SK-N-SH (cell line): Measurements from ENCODE around the gene ZBED5. TPM values are rescaled to one million over a fixed set of nuclear protein-coding genes. Genes with fewer than 3 reads are reported as not detected.

Experiments
- CTCF ChIA-PET: fragments of 300-600, 350-600 bp; formaldehyde crosslinking; extraction: SDS; loops from one replicate; lab custom pipeline; 2021; lab: Yijun Ruan, JAX
- POLR2A ChIA-PET: fragments of 350-600 bp; sonication (Branson Sonifier 250); formaldehyde crosslinking; extraction: SDS; loops from one replicate; lab custom pipeline; 2020; ENCODE audit warnings: antibody characterized with exemption, inconsistent platforms; lab: Yijun Ruan, JAX
- DNase-seq: peaks from one replicate; pipeline ENCODE4 v3.0.0; 2012
- H2AFZ ChIP-seq: fragments of 200-600 bp; sonication (generic); 2 replicates; pipeline ENCODE4 v1.8.1; 2016; ENCODE audit warnings: antibody characterized with exemption, mild to moderate bottlenecking, low read depth
- H3F3A ChIP-seq: fragments of 200-600 bp; sonication (generic); replicated peaks from 2 replicates; pipeline ENCODE3; 2016; ENCODE audit warnings: antibody characterized with exemption, mild to moderate bottlenecking; ENCODE audit not compliant: insufficient read depth
- H3K27ac ChIP-seq, 2 experiments: fragments of 200-500 bp in 1 of 2; fragments of 200-600 bp in 1 of 2; sonication (Bioruptor generic) in 1 of 2; sonication (generic), shearing (Covaris generic) in 1 of 2; 2 replicates each; pipeline versions ENCODE4 v1.5.1 to v1.6.1; 2014 to 2016; ENCODE audit warnings: low read depth in 2 of 2, inconsistent platforms in 1 of 2, low read length in 1 of 2, mild to moderate bottlenecking in 1 of 2, mixed read lengths in 1 of 2
- H3K27me3 ChIP-seq: fragments of 200-600 bp; sonication (generic), shearing (Covaris generic); 2 replicates; pipeline ENCODE4 v1.6.1; 2016; ENCODE audit warnings: mixed run types; ENCODE audit not compliant: insufficient read depth
- H3K36me3 ChIP-seq, 2 experiments: fragments of 200-500 bp in 1 of 2; fragments of 200-600 bp in 1 of 2; sonication (Bioruptor generic) in 1 of 2; sonication (generic) in 1 of 2; replicated peaks in 1 of 2; 2 replicates each; pipeline versions ENCODE3 to v1.5.1; 2014 to 2016; ENCODE audit warnings: low read length in 1 of 2, mild to moderate bottlenecking in 1 of 2; ENCODE audit not compliant: insufficient read depth in 2 of 2, control insufficient read depth in 1 of 2
- H3K4me1 ChIP-seq, 2 experiments: fragments of 200-500 bp in 1 of 2; fragments of 200-600 bp in 1 of 2; sonication (Bioruptor generic) in 1 of 2; sonication (generic), shearing (Covaris generic) in 1 of 2; 2 replicates each; pipeline versions ENCODE4 v1.5.1 to v1.6.1; 2014 to 2016; ENCODE audit warnings: low read depth in 1 of 2, low read length in 1 of 2, mixed run types in 1 of 2; ENCODE audit not compliant: insufficient read depth in 2 of 2, control insufficient read depth in 1 of 2
- H3K4me2 ChIP-seq: fragments of 200-600 bp; sonication (generic), shearing (Covaris generic); 2 replicates; pipeline ENCODE4 v1.6.1; 2017; ENCODE audit warnings: mixed run types
- H3K4me3 ChIP-seq, 2 experiments: fragments of 200-500 bp in 1 of 2; fragments of 200-600 bp in 1 of 2; sonication (Bioruptor generic) in 1 of 2; sonication (generic), shearing (Covaris generic) in 1 of 2; 2 replicates each; pipeline versions ENCODE4 v1.5.1 to v1.8.1; 2014 to 2016; ENCODE audit warnings: low read depth in 2 of 2, inconsistent platforms in 1 of 2, low read length in 1 of 2, mild to moderate bottlenecking in 1 of 2, mixed read lengths in 1 of 2, moderate library complexity in 1 of 2
- H3K79me2 ChIP-seq: fragments of 200-600 bp; sonication (generic); 2 replicates; pipeline ENCODE4 v1.8.1; 2017; ENCODE audit warnings: mild to moderate bottlenecking; ENCODE audit not compliant: insufficient read depth
- H3K9ac ChIP-seq: fragments of 200-600 bp; sonication (generic); 2 replicates; pipeline ENCODE4 v1.6.1; 2017; ENCODE audit warnings: mixed run types
- H3K9me2 ChIP-seq: fragments of 200-600 bp; sonication (generic); 2 replicates; pipeline ENCODE4 v1.6.1; 2017; ENCODE audit warnings: mixed run types
- H3K9me3 ChIP-seq: fragments of 200-600 bp; sonication (generic); 2 replicates; pipeline ENCODE4 v1.6.1; 2017; ENCODE audit warnings: mixed run types, mild to moderate bottlenecking, moderate library complexity
- H4K20me1 ChIP-seq: fragments of 200-600 bp; sonication (generic); 2 replicates; pipeline ENCODE4 v1.6.1; 2017; ENCODE audit warnings: mild to moderate bottlenecking, mixed run types; ENCODE audit not compliant: insufficient read depth
- CHD2 ChIP-seq: fragments of 150-350 bp; IDR thresholded peaks from 2 replicates; pipeline ENCODE4 v1.6.1; 2018; ENCODE audit warnings: low read length; ENCODE audit not compliant: partially characterized antibody
- CTCF ChIP-seq: fragments of 200-600 bp; sonication (generic); IDR thresholded peaks from 2 replicates; pipeline ENCODE4 v1.6.1; 2017; ENCODE audit warnings: antibody characterized with exemption, mild to moderate bottlenecking, moderate library complexity
- ELF1 ChIP-seq: IDR thresholded peaks from 2 replicates; pipeline ENCODE4 v1.4.0; 2012
- FOSL2 ChIP-seq: IDR thresholded peaks from 2 replicates; pipeline ENCODE4 v1.4.0; 2012; ENCODE audit warnings: low read depth, mild to moderate bottlenecking, moderate library complexity, borderline replicate concordance
- FOXJ3 ChIP-seq: sonication (generic); formaldehyde crosslinking; IDR thresholded peaks from 2 replicates; pipeline ENCODE4 v1.5.1; 2020; ENCODE audit warnings: mild to moderate bottlenecking, missing genetic modification reagents
- FOXM1 ChIP-seq: IDR thresholded peaks from 2 replicates; pipeline ENCODE4 v1.4.0; 2012; ENCODE audit warnings: low read depth, mild to moderate bottlenecking
- MEF2A ChIP-seq: IDR thresholded peaks from 2 replicates; pipeline ENCODE4 v1.4.0; 2012; ENCODE audit warnings: low read depth, borderline replicate concordance
- MXI1 ChIP-seq: IDR thresholded peaks from 2 replicates; pipeline ENCODE4 v1.6.1; 2012; ENCODE audit warnings: mild to moderate bottlenecking, low read depth, low read length, improper control_type of control experiment
- RAD21 ChIP-seq: IDR thresholded peaks from 2 replicates; pipeline ENCODE4 v1.6.1; 2012; ENCODE audit warnings: mild to moderate bottlenecking, low read length
- SIN3A ChIP-seq: IDR thresholded peaks from 2 replicates; pipeline ENCODE4 v1.6.1; 2012; ENCODE audit warnings: low read depth, mild to moderate bottlenecking, low read length, moderate library complexity, borderline replicate concordance
- TCF12 ChIP-seq: IDR thresholded peaks from 2 replicates; pipeline ENCODE4 v1.4.0; 2012
- WGBS: methylation state at CpG from one replicate; pipeline ENCODE4 v1.1.6; 2017; ENCODE audit warnings: low lambda C conversion rate; 5-methylcytosine and 5-hydroxymethylcytosine counted together
- polyA plus RNA-seq, 3 experiments: library from polyadenylated mRNA; depleted of rRNA; stranded (reverse); fragments of >200 nt; gene quantifications; 2 replicates each; pipeline ENCODE4 v1.2.3, GENCODE V29; 2012
- TF ChIP-seq, protein P1 (sequence below): IDR thresholded peaks from 2 replicates; pipeline ENCODE4 v1.4.0; 2012; ENCODE audit warnings: low read depth
- TF ChIP-seq, protein P2 (sequence below): IDR thresholded peaks from 2 replicates; pipeline ENCODE4 v1.4.0; 2012; ENCODE audit warnings: low read depth, borderline replicate concordance
- TF ChIP-seq, protein P3 (sequence below): IDR thresholded peaks from 2 replicates; pipeline ENCODE4 v1.6.1; 2012; ENCODE audit warnings: mild to moderate bottlenecking, low read depth, low read length, moderate library complexity

Gene ZBED5
- polyA plus RNA-seq, 1 of the 3 experiments (the other 2 are of a cell fraction): 23.5 TPM

GRCh38 chr11:10858439-10859325 is 829 bp upstream of the ZBED5 start:
- no peaks in the 10 kb centered on the region for H3K9me3 ChIP-seq
- peak overlapping the region; percentile 77 to 99 for H3K4me3 ChIP-seq
- no peaks in the 10 kb centered on the region for H4K20me1 ChIP-seq
- H3F3A ChIP-seq: peaks cover 16% of the 10 kb centered on the region
- peak overlapping the region; percentile 57 for H2AFZ ChIP-seq
- H3K27me3 ChIP-seq: no peaks in the 10 kb centered on the region
- peak; percentile 64 for DNase-seq
- 3% methylated on average over 25 of the region's 46 CpGs for WGBS
- ChIA-PET CTCF (interaction anchor here (0.9 to 2.2 kb wide), 9 partner anchors 11 to 87 kb away, joined by 3 to 17 read pairs (median 4); no protein-coding TSS in a partner anchor), POLR2A (interaction anchor here (0.8 to 4.5 kb wide), 12 partner anchors 11 to 705 kb away, joined by 3 to 84 read pairs (median 4); partner anchors contain the start of gene EIF4G2)
- H3K9ac ChIP-seq: peak overlapping the region; percentile 89
- H3K27ac ChIP-seq: peak overlapping the region; percentile 97 to 100
- H3K36me3 ChIP-seq: peaks cover 23 to 24% of the 10 kb centered on the region in 2 experiments
- H3K4me1 ChIP-seq: peaks cover 0 to 11% of the 10 kb centered on the region in 2 experiments; a peak in 2 of 4 replicates
- H3K4me2 ChIP-seq: peak overlapping the region; percentile 75
- 0 out of 2 replicates have a peak, but pooled peaks have one; percentile 15 for TF ChIP-seq MXI1
- TF ChIP-seq, protein P1, sequence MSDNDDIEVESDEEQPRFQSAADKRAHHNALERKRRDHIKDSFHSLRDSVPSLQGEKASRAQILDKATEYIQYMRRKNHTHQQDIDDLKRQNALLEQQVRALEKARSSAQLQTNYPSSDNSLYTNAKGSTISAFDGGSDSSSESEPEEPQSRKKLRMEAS: peak; percentile 10; the same call in 1 of the 2 replicates
- no peak for TF ChIP-seq CHD2
- TF ChIP-seq FOSL2: 0 out of 2 replicates have a peak, but pooled peaks have one; percentile 47
- TF ChIP-seq ELF1: no peak
- TF ChIP-seq MEF2A: no peak
- peaks cover 63% of the 10 kb centered on the region for H3K79me2 ChIP-seq
- no peaks in the 10 kb centered on the region for H3K9me2 ChIP-seq

DNA sequence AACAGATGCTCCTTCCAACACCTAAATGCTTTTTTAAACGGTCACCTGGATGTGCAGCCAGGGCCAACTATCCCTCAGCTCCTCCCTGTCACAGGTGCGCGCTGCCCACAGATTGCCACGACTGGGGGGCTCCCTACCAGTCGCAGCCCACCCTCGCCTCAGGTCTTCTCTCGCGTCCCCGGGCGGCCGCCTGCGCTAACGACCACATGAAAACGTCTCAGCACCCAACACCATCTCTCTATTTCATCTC is 469 bp downstream of the ZBED5 start:
- Histone ChIP-seq H3F3A (peaks cover 19% of the 10 kb centered on the region), H4K20me1 (no peaks in the 10 kb centered on the region), H3K4me1 (peaks cover 0 to 11% of the 10 kb centered on the region in 2 experiments; a peak in 2 of 4 replicates), H3K9me2 (no peaks in the 10 kb centered on the region), H3K9ac (peak overlapping the region; percentile 89), H3K36me3 (peaks cover 36 to 37% of the 10 kb centered on the region in 2 experiments), H3K9me3 (no peaks in the 10 kb centered on the region), H3K27me3 (no peaks in the 10 kb centered on the region), H3K4me2 (peak overlapping the region; percentile 75), H3K27ac (peak overlapping the region; percentile 97 to 100), H2AFZ (peak overlapping the region; percentile 39), H3K79me2 (peaks cover 74% of the 10 kb centered on the region), H3K4me3 (peak overlapping the region; percentile 77 to 99)
- no peak for DNase-seq
- POLR2A ChIA-PET: interaction anchor here (0.6 to 4.5 kb wide), 15 partner anchors 9 to 1122 kb away, joined by 3 to 84 read pairs (median 4); partner anchors contain the start of gene EIF4G2
- under 1% methylated on average over 14 of the region's 14 CpGs for WGBS
- TF ChIP-seq TCF12 (no peak), SIN3A (no peak; the same call in 1 of the 2 replicates), FOXJ3 (CRISPR knock-in tag) (0 out of 2 replicates have a peak, but pooled peaks have one; percentile 5), RAD21 (no peak), CTCF (no peak), FOXM1 (no peak)
- TF ChIP-seq, protein P2, sequence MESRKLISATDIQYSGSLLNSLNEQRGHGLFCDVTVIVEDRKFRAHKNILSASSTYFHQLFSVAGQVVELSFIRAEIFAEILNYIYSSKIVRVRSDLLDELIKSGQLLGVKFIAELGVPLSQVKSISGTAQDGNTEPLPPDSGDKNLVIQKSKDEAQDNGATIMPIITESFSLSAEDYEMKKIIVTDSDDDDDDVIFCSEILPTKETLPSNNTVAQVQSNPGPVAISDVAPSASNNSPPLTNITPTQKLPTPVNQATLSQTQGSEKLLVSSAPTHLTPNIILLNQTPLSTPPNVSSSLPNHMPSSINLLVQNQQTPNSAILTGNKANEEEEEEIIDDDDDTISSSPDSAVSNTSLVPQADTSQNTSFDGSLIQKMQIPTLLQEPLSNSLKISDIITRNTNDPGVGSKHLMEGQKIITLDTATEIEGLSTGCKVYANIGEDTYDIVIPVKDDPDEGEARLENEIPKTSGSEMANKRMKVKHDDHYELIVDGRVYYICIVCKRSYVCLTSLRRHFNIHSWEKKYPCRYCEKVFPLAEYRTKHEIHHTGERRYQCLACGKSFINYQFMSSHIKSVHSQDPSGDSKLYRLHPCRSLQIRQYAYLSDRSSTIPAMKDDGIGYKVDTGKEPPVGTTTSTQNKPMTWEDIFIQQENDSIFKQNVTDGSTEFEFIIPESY: no peak
- TF ChIP-seq, protein P3, sequence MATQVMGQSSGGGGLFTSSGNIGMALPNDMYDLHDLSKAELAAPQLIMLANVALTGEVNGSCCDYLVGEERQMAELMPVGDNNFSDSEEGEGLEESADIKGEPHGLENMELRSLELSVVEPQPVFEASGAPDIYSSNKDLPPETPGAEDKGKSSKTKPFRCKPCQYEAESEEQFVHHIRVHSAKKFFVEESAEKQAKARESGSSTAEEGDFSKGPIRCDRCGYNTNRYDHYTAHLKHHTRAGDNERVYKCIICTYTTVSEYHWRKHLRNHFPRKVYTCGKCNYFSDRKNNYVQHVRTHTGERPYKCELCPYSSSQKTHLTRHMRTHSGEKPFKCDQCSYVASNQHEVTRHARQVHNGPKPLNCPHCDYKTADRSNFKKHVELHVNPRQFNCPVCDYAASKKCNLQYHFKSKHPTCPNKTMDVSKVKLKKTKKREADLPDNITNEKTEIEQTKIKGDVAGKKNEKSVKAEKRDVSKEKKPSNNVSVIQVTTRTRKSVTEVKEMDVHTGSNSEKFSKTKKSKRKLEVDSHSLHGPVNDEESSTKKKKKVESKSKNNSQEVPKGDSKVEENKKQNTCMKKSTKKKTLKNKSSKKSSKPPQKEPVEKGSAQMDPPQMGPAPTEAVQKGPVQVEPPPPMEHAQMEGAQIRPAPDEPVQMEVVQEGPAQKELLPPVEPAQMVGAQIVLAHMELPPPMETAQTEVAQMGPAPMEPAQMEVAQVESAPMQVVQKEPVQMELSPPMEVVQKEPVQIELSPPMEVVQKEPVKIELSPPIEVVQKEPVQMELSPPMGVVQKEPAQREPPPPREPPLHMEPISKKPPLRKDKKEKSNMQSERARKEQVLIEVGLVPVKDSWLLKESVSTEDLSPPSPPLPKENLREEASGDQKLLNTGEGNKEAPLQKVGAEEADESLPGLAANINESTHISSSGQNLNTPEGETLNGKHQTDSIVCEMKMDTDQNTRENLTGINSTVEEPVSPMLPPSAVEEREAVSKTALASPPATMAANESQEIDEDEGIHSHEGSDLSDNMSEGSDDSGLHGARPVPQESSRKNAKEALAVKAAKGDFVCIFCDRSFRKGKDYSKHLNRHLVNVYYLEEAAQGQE: no peak
- CTCF ChIA-PET: interaction anchor here (0.9 to 2.2 kb wide), 6 partner anchors 12 to 169 kb away, joined by 3 to 17 read pairs (median 4); no protein-coding TSS in a partner anchor
